HG03354 (cell line): Measurements from ENCODE around the gene PAPLN.

Experiments used
- ATAC-seq: cut with Tn5 transposase; IDR thresholded peaks from one replicate; pipeline ENCODE4 v1.9.1; 2021; ENCODE audit warnings: mild to moderate bottlenecking; ENCODE audit not compliant: unreplicated experiment, poor library complexity, severe bottlenecking

PAPLN gene

GRCh38 chr14:73244541-73245290 lies 7.4 kb downstream of the PAPLN start:
- ATAC-seq: no peak

GRCh38 chr14:73245480-73246325 lies 8.4 kb downstream of the PAPLN start:
- peak; percentile 65 for ATAC-seq

DNA sequence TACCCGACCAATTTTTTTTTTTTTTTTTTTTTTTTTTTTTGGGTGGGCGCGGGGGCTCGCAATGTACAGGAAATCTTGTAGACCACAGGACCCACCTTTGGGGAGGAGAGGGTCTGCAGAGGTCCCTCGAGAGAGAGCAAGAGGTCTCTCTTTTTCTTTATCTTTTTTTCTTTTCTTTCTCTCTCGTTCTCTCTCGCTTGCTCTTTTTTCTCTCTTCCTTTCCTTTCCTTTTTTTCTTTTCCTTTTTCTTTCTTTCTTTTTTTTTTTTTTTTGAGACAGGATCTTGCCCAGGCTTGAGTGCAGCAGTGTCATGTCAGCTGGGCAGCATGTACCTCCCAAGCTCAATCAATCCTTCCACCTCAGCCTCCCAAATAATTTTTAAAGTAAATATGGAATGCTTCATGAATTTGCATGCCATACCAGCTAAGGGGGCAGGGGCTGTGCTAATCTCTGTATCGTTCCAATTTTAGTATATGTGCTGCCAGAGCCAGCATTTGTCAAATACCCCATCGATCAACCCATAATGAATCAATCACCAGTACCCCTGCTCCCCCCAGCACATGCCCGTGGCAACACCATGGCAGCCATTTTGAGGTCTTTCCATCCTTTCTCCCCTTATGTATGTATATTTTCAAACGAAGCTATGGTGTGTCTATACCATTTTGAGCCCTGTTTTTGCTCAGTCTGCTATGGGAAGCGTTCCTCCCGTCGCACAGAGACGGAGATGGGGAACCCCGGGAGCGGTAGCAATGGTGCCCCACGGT lies 9.3 kb downstream of the PAPLN start:
- ATAC-seq: no peak

DNA sequence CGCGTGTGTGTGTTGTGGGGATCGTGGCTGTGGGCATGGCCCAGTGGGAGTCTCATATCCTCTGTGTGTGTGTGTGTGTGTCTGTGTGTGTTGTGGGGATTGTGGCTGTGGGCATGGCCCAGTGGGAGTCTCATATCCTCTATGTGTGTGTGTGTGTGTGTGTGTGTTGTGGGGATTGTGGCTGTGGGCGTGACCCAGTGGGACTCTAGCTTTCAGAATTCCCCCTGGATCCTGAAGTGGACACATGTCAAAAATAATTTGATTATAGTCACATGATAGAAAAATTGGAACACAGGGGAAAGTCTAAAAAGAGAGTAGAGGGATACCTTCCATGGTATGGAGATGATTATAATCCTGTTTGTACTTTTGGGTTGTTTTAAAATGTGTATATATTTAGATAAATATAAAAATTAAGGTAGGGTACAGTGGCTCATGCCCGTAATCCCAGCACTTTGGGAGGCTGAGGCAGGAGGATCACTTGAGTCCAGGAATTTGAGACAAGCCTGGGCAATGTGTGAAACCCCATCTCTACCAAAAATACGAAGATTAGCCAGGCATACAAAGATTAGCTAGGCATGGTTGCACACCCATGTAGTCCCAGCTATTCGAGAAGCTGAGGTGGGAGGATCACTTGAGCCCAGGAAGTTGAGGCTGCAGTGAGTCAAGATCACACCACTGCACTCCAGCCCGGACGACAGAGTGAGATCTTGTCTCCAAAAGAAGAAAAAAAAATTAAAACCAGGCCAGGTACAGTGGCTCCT lies 11.0 kb downstream of the PAPLN start:
- peak; percentile 45 for ATAC-seq

GRCh38 chr14:73249108-73249507 lies 11.8 kb downstream of the PAPLN start:
- no peak for ATAC-seq

DNA sequence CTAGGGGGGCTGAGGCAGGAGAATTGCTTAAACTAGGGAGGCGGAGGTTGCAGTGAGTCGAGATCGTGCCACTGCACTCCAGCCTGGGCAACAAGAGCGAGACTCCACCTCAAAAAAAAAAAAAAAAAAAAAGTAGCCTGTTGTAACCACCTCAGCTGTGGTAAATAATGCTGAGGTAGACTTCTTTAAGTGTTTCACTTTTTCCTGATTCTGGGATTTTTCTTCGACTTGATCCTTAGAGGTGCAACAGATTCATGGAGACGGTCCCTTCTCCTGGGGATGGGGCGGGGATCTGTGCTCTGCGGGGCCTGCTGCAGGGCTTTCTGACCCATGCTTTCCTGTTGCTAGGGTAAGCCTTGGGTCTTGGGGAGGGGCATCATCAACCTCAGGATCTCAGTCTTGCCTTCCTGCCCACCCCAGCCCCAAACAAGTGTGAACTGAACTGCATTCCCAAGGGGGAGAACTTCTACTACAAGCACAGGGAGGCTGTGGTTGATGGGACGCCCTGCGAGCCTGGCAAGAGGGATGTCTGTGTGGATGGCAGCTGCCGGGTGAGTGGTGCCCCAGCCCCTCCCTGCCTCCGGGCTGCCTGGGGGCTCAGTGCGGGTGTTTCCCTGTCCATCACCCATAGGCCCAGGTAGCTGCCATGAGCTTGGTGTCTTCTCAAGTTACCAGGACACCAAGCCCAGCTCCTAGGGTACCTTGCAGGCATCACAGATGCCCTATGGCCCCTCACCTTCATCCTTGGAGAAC lies 12.4 kb downstream of the PAPLN start:
- no peak for ATAC-seq

- ATAC-seq: no peak
Observed at GRCh38 chr14:73250317-73250713, 13.0 kb downstream of the PAPLN start.

GRCh38 chr14:73250781-73251500 lies 13.6 kb downstream of the PAPLN start:
- ATAC-seq: no peak

DNA sequence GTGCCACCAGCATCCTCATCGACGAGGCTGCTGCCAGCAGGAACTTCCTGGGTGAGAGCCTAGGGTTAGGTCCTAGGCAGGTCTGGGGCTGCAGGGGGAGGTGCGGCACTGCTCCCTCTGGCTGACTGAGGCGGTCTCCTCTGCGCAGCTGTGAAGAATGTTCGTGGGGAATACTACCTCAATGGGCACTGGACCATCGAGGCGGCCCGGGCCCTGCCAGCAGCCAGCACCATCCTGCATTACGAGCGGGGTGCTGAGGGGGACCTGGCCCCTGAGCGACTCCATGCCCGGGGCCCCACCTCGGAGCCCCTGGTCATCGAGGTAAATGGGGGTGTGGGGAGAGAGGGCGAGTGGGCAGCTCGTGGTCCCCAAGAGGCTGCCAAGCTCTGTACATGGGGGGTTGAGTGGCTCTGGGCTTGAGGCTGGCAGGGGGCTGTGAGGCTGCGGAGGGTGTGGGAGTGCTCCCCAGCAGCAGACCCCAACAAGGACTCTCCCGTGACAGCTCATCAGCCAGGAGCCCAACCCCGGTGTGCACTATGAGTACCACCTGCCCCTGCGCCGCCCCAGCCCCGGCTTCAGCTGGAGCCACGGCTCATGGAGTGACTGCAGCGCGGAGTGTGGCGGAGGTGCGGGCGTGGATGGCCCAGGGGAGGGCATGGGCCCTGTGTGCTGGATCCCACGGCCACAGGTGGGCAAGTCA lies 14.4 kb downstream of the PAPLN start:
- no peak for ATAC-seq

DNA sequence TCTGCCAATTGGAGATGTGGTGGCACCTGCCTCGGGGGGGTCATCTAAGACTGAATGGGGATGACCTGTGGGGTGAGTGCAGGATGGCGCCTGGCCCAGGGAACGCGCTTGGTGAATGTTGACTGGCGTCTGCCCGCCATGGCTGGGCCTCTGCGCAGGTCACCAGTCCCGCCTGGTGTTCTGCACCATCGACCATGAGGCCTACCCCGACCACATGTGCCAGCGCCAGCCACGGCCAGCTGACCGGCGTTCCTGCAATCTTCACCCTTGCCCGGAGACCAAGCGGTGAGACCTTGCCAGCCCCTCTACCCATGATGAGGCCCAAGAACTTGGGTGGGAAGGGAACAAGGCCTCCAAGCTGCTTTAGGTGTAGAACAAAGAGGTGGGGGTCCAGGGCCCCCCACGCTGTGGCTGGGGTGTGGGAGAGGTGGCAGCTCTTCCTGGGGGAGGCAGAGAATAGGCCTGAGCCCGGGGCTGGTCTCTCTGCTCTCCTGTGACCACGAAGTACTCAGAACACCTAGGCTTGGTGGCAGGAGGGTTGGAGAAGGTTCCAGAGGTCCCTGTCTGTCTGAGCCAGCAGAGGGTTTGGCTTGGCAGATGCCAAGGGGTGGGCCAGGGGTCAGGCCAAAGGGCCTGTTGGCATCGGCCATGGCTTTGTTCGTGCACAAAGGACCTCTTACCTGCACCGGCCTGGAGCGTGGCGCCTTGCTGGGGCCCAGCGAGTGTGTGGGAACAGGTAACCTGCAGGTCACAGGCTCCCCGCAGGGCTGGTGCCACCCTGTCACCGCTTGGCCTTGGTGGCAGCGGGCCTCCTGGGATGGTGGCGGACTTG lies 15.4 kb downstream of the PAPLN start:
- no peak for ATAC-seq

DNA sequence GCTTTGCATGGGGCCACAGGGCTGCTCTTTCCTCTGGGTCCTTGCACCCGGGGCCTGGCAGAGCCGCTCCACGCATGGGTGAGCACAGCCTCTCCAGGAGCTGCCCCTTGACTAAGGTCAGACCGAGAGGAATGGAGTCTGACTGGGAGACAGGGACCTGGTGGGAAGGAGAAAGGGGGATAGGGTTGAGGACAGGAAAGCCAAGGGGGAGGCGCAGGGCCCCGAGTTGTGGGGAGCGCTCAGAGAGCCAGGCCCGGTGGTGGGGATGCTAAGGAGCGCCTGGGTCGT lies 16.0 kb downstream of the PAPLN start:
- no peak for ATAC-seq

DNA sequence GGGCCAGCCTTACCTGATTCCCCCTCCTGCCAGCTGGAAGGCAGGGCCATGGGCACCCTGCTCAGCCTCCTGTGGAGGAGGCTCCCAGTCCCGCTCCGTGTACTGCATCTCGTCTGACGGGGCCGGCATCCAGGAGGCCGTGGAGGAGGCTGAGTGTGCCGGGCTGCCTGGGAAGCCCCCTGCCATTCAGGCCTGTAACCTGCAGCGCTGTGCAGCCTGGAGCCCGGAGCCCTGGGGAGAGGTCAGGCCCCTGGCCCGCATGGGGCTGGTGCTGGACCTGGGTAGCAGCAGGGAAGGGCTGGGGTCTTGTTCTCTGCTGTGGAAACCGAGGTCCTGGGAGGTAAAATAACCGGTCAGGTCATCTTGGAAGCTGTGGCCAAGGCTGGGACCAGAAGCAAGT lies 16.4 kb downstream of the PAPLN start:
- ATAC-seq: no peak

DNA sequence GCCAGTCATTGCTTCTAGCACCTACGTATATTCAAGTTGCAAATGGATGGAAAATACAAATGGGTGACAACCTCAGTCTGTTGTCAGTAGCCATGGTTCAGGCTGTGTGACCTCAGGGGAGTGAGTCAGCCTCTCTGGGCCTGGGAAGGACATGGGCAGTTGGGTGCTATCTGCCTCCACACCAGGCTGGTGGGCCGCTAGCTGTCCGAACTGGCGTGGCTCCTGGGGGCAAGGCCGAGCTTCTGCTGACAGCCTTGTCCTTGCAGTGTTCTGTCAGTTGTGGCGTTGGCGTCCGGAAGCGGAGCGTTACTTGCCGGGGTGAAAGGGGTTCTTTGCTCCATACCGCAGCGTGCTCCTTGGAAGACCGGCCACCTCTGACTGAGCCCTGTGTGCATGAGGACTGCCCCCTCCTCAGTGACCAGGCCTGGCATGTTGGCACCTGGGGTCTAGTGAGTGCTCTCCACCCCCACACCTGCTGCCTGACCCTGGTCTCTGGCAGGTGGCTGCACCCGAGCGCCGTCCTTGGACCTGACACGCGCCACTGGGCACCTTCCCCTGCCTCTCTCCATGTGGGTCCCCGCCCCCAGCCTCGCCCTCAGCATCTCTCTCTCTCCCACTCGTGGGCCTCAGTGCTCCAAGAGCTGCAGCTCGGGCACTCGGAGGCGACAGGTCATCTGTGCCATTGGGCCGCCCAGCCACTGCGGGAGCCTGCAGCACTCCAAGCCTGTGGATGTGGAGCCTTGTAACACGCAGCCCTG lies 17.1 kb downstream of the PAPLN start:
- ATAC-seq: no peak

- ATAC-seq: no peak
Observed at GRCh38 chr14:73255005-73255400, 17.7 kb downstream of the PAPLN start.

DNA sequence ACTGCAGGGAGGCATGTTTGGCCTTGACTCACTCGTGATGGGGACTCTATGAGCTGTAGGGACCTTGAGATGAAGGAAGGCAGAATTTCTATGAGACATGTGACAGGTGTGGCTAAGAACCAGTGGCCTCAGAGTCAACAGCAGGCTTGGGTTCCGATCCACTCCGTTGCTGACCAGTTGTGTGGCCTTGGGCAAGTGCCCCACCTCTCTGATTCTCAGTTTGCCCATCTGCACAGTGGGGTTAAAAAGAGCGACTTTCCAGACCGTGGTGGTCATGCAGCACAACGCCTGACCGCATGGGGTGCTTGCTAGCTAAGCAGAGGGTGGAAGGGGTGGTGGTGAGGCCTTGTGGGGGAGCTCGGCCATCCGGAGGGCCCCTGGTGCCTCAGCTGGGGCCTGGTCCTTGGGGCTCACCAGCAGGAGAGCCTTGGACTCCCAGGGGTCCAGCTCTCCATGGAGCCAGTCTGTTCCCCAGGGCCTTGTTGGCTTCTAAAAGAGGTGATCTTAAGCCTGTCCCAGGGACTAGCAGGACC lies 18.5 kb downstream of the PAPLN start:
- ATAC-seq: no peak

DNA sequence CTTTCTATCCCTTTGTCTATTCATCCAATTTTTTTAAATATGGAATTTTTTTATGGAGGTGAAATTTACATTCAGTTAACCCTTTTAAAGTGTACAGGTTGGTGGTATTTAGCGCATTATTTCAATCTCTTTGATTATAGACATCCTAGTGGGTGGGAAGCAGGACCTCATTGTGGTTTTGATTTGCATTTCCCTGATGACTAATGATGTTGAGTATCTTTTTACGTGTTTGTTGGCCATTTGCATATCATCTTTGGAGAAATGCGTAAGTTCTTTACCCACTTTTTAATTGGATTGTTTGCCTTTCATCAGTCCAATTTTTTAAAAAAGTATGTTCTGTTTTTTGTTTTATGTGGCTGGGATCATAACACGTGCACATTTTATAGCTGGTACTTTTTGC lies 20.8 kb downstream of the PAPLN start:
- no peak for ATAC-seq
